Thyroid gland (tissue), 4 donors: ENCODE data around the gene KRTAP19-8. TPM values are rescaled to one million over a fixed set of nuclear protein-coding genes. Genes with fewer than 3 reads are reported as not detected.

Experiments used
- DNase-seq, 2 donors: peaks; one replicate each; pipeline ENCODE4 v3.0.0-alpha.2; 2019
- H3K27ac ChIP-seq, 3 donors: fragments of 200-600 bp; sonication (generic); 1 replicate in 2 of 3; 2 replicates in 1 of 3; pipeline ENCODE4 v1.5.1; 2016 to 2019; ENCODE audit warnings: mild to moderate bottlenecking in 1 of 3, moderate library complexity in 1 of 3
- H3K27me3 ChIP-seq: fragments of 200-600 bp; sonication (generic); one replicate; pipeline ENCODE4 v1.5.1; 2019
- H3K36me3 ChIP-seq, 2 donors: fragments of 200-600 bp; sonication (generic); one replicate each; pipeline ENCODE4 v1.5.1; 2016 to 2019
- H3K4me1 ChIP-seq, 2 donors: fragments of 200-600 bp; sonication (generic); one replicate each; pipeline ENCODE4 v1.5.1; 2017 to 2019
- H3K4me3 ChIP-seq, 3 donors: fragments of 200-600 bp; sonication (generic); replicated peaks in 1 of 3; 1 replicate in 2 of 3; 2 replicates in 1 of 3; pipeline ENCODE4 v1.5.1; 2016; ENCODE audit warnings: mild to moderate bottlenecking in 1 of 3
- H3K9me3 ChIP-seq: fragments of 200-600 bp; sonication (generic); one replicate; pipeline ENCODE4 v1.5.1; 2017
- CTCF ChIP-seq, 6 experiments: fragments of 200-600 bp in 3 of 6; fragments of 450-650 bp in 3 of 6; sonication (generic) in 3 of 6; IDR thresholded peaks; one replicate each; pipeline ENCODE4 v1.5.1; 2016 to 2019; ENCODE audit warnings: antibody characterized with exemption in 6 of 6, mild to moderate bottlenecking in 2 of 6, inconsistent platforms in 1 of 6, moderate library complexity in 1 of 6
- POLR2A ChIP-seq, 2 donors: fragments of 450-650 bp; IDR thresholded peaks; one replicate each; pipeline ENCODE4 v1.6.1; 2017; ENCODE audit warnings: antibody characterized with exemption in 2 of 2, mild to moderate bottlenecking in 2 of 2, moderate library complexity in 1 of 2
- WGBS, 2 donors: methylation state at CpG; one replicate each; pipeline ENCODE4 v1.1.5; 2017; 5-methylcytosine and 5-hydroxymethylcytosine counted together
- intact Hi-C: fragments of 100-400 bp; cut with DNase I; formaldehyde crosslinking; loops from one replicate; pipeline ENCODE4 v1.15.1; 2023
- total RNA-seq, 4 donors: library from RNA; depleted of rRNA; stranded (reverse); fragments of >200 nt; gene quantifications; one replicate each; pipeline ENCODE4 v1.2.3, GENCODE V29; 2016

The KRTAP19-8 gene
- total RNA-seq, 4 donors from 2014 or later = not detected

GRCh38 chr21:31030367-31031106, 7.7 kb downstream of the KRTAP19-8 start:
- TF ChIP-seq POLR2A (IDR thresholded peaks at IDR 0.05) = no peak
- no peak for DNase-seq
- no peaks in the 10 kb centered on the region for H3K9me3 ChIP-seq
- no peak overlapping the region for H3K27ac ChIP-seq
- H3K4me3 ChIP-seq = no peak overlapping the region
- intact Hi-C loops = no loop called here
- no peaks in the 10 kb centered on the region for H3K36me3 ChIP-seq
- H3K27me3 ChIP-seq = no peaks in the 10 kb centered on the region
- WGBS, 2 donors = 73% methylated on average over 3 of the region's 3 CpGs
- no peaks in the 10 kb centered on the region for H3K4me1 ChIP-seq

- intact Hi-C loops = no loop called here
- Histone ChIP-seq H3K27me3 (no peaks in the 10 kb centered on the region), H3K36me3 (no peaks in the 10 kb centered on the region), H3K4me3 (no peak overlapping the region), H3K4me1 (no peaks in the 10 kb centered on the region), H3K9me3 (no peaks in the 10 kb centered on the region), H3K27ac (no peak overlapping the region)
- TF ChIP-seq CTCF (IDR thresholded peaks at IDR 0.05) (no peak), POLR2A (IDR thresholded peaks at IDR 0.05) (no peak)
- 83% methylated on average over 3 of the region's 3 CpGs for whole genome bisulfite sequencing, 2 donors
- no peak for DNase-seq
Measured at GRCh38 chr21:31023680-31024079, 14.6 kb downstream of the KRTAP19-8 start.

GRCh38 chr21:31022306-31022705, 16.0 kb downstream of the KRTAP19-8 start:
- Histone ChIP-seq H3K36me3 (no peaks in the 10 kb centered on the region), H3K27ac (no peak overlapping the region), H3K4me1 (no peaks in the 10 kb centered on the region), H3K27me3 (no peaks in the 10 kb centered on the region), H3K4me3 (no peak overlapping the region), H3K9me3 (no peaks in the 10 kb centered on the region)
- TF ChIP-seq CTCF (IDR thresholded peaks at IDR 0.05) = no peak
- no peak for TF ChIP-seq POLR2A (IDR thresholded peaks at IDR 0.05)
- no peak for DNase-seq
- 66 to 72% methylated on average over 4 of the region's 4 CpGs for WGBS, 2 donors
- intact Hi-C loops = no loop called here

GRCh38 chr21:31018232-31018631, 20.0 kb downstream of the KRTAP19-8 start:
- Histone ChIP-seq H3K36me3 (no peaks in the 10 kb centered on the region), H3K27ac (no peak overlapping the region), H3K27me3 (no peaks in the 10 kb centered on the region), H3K4me1 (no peaks in the 10 kb centered on the region), H3K4me3 (no peak overlapping the region), H3K9me3 (no peaks in the 10 kb centered on the region)
- 84 to 90% methylated on average over 2 of the region's 2 CpGs for WGBS, 2 donors
- TF ChIP-seq POLR2A (IDR thresholded peaks at IDR 0.05) = no peak
- no peak for TF ChIP-seq CTCF (IDR thresholded peaks at IDR 0.05)
- no peak for DNase-seq
- intact Hi-C loops = no loop called here

- Histone ChIP-seq H3K27ac (no peak overlapping the region), H3K27me3 (no peaks in the 10 kb centered on the region), H3K36me3 (no peaks in the 10 kb centered on the region), H3K4me1 (no peaks in the 10 kb centered on the region), H3K9me3 (no peaks in the 10 kb centered on the region), H3K4me3 (no peak overlapping the region)
- intact Hi-C loops = no loop called here
- TF ChIP-seq CTCF (IDR thresholded peaks at IDR 0.05) (no peak), POLR2A (IDR thresholded peaks at IDR 0.05) (no peak)
- 40 to 42% methylated on average over 2 of the region's 2 CpGs for WGBS, 2 donors
- DNase-seq = no peak
Measured at GRCh38 chr21:31014891-31015290, 23.4 kb downstream of the KRTAP19-8 start.
